RWPE2 (cell line): ENCODE measurements around the gene GPBP1L1.

Experiments used
- ATAC-seq: fragments of 200-7000 bp; cut with Tn5 transposase; 3 replicates; pipeline ENCODE4 v1.9.1; 2021; ENCODE audit warnings: low read depth
- DNase-seq: peaks from one replicate; pipeline ENCODE4 v3.0.0-alpha.2; 2020; ENCODE audit warnings: low spot score
- H3K27ac ChIP-seq: fragments of 450-650 bp; 2 replicates; pipeline ENCODE4 v1.5.1; 2017; ENCODE audit warnings: mild to moderate bottlenecking; ENCODE audit not compliant: poor library complexity, severe bottlenecking
- H3K27me3 ChIP-seq: fragments of 250-450 bp; sonication (Bioruptor Pico); 2 replicates; pipeline ENCODE4 v1.5.1; 2021; ENCODE audit warnings: mild to moderate bottlenecking, moderate library complexity; ENCODE audit not compliant: insufficient read depth, poor library complexity, severe bottlenecking
- H3K36me3 ChIP-seq: fragments of 250-450 bp; sonication (Bioruptor Pico); 2 replicates; pipeline ENCODE4 v1.5.1; 2020; ENCODE audit warnings: low read depth, mild to moderate bottlenecking, moderate library complexity
- H3K4me1 ChIP-seq: fragments of 250-450 bp; sonication (Bioruptor Pico); 2 replicates; pipeline ENCODE4 v1.5.1; 2021; ENCODE audit warnings: mild to moderate bottlenecking, moderate library complexity; ENCODE audit not compliant: insufficient read depth, poor library complexity, severe bottlenecking
- H3K4me3 ChIP-seq: fragments of 250-450 bp; sonication (Bioruptor Pico); 2 replicates; pipeline ENCODE4 v1.5.1; 2021; ENCODE audit warnings: mild to moderate bottlenecking, moderate library complexity; ENCODE audit not compliant: severe bottlenecking
- H3K9me3 ChIP-seq: fragments of 250-450 bp; sonication (Bioruptor Pico); 2 replicates; pipeline ENCODE4 v1.5.1; 2021; ENCODE audit warnings: mild to moderate bottlenecking, moderate library complexity; ENCODE audit not compliant: severe bottlenecking
- TF ChIP-seq, protein P1 (sequence below): fragments of 450-650 bp; IDR thresholded peaks from one replicate; pipeline ENCODE4 v1.5.1; 2017; ENCODE audit warnings: mild to moderate bottlenecking, moderate library complexity; ENCODE audit not compliant: poor library complexity, severe bottlenecking

GPBP1L1 gene

DNA sequence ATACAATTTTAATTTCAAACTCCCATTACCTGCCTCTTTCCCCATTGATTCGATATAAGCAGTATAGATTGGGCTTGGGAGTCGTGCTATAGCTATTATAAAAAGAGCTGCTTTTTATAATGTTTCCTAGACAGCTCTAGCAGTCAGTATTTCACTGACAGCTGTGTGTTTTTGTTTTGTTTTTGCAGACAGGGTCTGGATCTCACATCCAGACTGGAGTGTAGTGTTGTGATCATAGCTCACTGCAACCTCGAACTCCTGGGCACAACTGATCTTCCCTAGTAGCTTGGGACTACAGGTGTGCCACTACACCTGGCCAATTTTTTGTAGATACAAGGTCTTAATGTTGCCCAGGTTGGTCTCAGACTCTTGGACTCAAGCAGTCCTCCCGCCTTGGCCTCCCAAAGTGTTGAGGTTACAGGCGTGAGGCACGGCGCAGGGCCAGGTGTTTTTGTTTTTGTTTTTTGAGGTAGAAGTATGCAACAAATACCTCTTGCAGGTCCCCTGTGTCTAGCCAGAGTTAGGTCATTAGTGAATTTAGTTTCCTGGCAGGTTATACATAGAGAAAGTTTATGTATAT, 100.7 kb downstream of the GPBP1L1 start:
- TF ChIP-seq, protein P1, sequence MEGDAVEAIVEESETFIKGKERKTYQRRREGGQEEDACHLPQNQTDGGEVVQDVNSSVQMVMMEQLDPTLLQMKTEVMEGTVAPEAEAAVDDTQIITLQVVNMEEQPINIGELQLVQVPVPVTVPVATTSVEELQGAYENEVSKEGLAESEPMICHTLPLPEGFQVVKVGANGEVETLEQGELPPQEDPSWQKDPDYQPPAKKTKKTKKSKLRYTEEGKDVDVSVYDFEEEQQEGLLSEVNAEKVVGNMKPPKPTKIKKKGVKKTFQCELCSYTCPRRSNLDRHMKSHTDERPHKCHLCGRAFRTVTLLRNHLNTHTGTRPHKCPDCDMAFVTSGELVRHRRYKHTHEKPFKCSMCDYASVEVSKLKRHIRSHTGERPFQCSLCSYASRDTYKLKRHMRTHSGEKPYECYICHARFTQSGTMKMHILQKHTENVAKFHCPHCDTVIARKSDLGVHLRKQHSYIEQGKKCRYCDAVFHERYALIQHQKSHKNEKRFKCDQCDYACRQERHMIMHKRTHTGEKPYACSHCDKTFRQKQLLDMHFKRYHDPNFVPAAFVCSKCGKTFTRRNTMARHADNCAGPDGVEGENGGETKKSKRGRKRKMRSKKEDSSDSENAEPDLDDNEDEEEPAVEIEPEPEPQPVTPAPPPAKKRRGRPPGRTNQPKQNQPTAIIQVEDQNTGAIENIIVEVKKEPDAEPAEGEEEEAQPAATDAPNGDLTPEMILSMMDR = no peak
- ATAC-seq = no peak
- H3K27me3 ChIP-seq = no peaks in the 10 kb centered on the region
- no peak for DNase-seq
- peaks cover 16% of the 10 kb centered on the region for H3K36me3 ChIP-seq
- H3K27ac ChIP-seq = peak overlapping the region; percentile 73
- H3K9me3 ChIP-seq = no peaks in the 10 kb centered on the region
- peak overlapping the region; percentile 75 for H3K4me3 ChIP-seq
- H3K4me1 ChIP-seq = no peaks in the 10 kb centered on the region

DNA sequence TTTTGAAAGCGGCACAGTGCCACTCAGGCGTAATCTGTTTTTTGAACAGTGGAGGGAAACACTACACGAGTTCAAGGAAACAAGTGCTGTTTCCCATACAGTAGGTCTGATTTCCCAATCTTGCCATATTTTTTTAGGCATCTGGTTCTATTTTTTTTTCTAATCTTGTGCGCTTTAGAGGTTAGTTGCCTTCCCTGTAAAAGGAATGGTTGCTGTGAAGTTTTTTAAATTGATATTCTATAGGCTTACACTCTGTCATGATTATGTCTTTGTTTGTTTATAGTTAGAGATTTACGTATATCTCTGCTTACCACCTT, 101.3 kb downstream of the GPBP1L1 start:
- H3K27ac ChIP-seq = peak overlapping the region; percentile 73
- no peaks in the 10 kb centered on the region for H3K9me3 ChIP-seq
- DNase-seq = no peak
- no peaks in the 10 kb centered on the region for H3K4me1 ChIP-seq
- no peak for ATAC-seq
- no peaks in the 10 kb centered on the region for H3K27me3 ChIP-seq
- TF ChIP-seq, protein P1 = no peak
- peak overlapping the region; percentile 75 for H3K4me3 ChIP-seq
- H3K36me3 ChIP-seq = peaks cover 16% of the 10 kb centered on the region

DNA sequence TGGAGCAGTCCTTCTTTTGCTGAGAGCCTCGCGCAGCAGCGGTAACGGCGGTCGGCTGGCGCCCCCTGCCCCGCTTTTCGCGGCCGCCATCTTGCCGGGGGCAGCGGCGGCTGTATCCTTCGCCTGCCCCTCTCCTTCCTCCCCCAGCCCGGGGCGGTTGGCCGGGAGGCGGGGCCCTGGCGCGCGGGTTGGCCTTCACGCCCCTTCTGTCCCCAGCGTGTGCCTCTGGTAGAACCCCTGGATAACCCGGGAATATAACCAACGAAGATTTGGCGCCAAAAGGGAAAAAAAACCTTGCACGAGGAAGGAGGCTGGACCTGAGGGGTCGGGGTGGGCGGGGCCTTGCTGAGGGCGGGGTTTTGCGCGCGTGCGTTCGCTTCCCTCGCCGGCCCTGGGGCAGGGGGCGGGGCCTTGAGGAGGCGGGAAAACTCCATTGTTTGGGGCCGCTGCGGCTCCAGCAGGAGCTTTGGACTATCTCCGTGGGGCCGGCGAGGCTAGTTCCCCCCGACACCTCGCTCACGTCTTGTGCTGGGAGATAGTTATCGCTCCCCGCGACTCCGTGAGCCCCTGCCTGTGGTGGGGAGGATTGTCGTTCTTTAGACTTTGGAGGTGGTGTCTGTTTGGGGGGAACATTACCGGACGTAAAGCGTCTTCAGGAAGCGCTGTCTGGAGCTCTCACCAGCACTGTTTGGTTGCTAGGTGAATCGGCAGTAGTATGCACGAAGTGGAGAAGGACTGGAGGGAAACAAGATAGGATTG, 101.8 kb downstream of the GPBP1L1 start:
- peak; percentile 40 for ATAC-seq
- H3K27ac ChIP-seq = peak overlapping the region; percentile 73
- H3K4me1 ChIP-seq = no peaks in the 10 kb centered on the region
- peaks cover 15% of the 10 kb centered on the region for H3K36me3 ChIP-seq
- TF ChIP-seq, protein P1 = peak; percentile 30
- H3K9me3 ChIP-seq = no peaks in the 10 kb centered on the region
- peak; percentile 83 for DNase-seq
- H3K4me3 ChIP-seq = peak overlapping the region; percentile 75
- no peaks in the 10 kb centered on the region for H3K27me3 ChIP-seq

DNA sequence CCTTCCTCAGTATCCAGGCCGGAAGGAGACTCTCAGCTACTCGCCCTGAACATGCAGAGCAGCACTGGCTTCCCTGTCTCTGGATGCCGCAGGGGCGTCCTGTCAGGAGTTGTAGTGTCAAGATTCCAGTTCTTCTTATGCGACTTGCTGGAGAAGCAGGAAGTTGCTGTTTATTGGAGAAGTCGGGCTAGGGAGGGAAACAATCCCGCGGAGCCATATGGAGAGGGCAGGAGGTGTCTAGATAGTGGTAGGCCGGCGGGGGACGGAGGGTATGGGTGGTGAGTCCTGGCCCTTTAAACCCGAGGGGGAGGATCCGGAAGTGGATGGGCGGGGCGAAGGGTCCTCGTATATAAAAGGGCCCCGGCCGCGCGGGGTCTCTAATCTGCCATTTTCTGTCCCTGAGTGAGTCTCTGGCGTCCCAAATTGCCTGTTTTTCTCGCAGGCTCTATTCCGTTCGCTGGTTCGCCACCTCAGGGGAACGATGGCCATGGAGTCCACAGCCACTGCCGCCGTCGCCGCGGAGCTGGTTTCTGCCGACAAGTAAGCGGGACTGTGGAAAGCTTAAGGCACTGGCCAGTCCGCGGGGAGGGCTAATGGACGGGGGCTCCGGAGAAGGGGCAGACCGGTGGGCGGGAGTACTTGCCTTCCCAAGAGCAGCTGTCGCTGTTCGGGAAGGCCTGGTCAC, 102.5 kb downstream of the GPBP1L1 start, which contains the start of gene NASP:
Gene NASP (plus strand): TSS at position 376 of the 685 bp plus-strand sequence. CDS start 106 bp downstream, at position 482.
- TF ChIP-seq, protein P1 = no peak

More for the DNA sequence above, 102.5 kb downstream of the GPBP1L1 start, which contains the start of gene NASP:
- Histone ChIP-seq H3K36me3 (peaks cover 8% of the 10 kb centered on the region), H3K9me3 (no peaks in the 10 kb centered on the region), H3K4me1 (no peaks in the 10 kb centered on the region), H3K27ac (peak within 1 kb of the TSS; percentile 73), H3K27me3 (no peaks in the 10 kb centered on the region), H3K4me3 (peak within 1 kb of the TSS; percentile 75)
- ATAC-seq (peak; percentile 62), DNase-seq (peak; percentile 87)
